ENCODE results near the gene FAM53A. TPM values are rescaled to one million over a fixed set of nuclear protein-coding genes. Genes with fewer than 3 reads are reported as not detected.

FAM53A gene
- total RNA-seq, 4 donors from 2014 or later = 6.1 to 33.7 (median 13.6) TPM

- Histone ChIP-seq H3K36me3 (peaks cover 0 to 38% (median 0%) of the 10 kb centered on the region in 3 donors), H3K4me3 (no peak overlapping the region), H3K9me3 (no peaks in the 10 kb centered on the region), H3K27ac (peak overlapping the region in 1 of 4 donors; percentile 19), H3K27me3 (no peaks in the 10 kb centered on the region), H3K4me1 (peaks cover 0 to 71% (median 37%) of the 10 kb centered on the region in 4 donors)
- 63 to 64% methylated on average over 15 of the region's 16 CpGs for WGBS, 2 donors
- no peak for DNase-seq (ENCODE audit: low spot score in 2 of 2)
- TF ChIP-seq EP300 (IDR thresholded peaks at IDR 0.05) (no peak), POLR2A (IDR thresholded peaks at IDR 0.05) (no peak)
- TF ChIP-seq, protein P1, sequence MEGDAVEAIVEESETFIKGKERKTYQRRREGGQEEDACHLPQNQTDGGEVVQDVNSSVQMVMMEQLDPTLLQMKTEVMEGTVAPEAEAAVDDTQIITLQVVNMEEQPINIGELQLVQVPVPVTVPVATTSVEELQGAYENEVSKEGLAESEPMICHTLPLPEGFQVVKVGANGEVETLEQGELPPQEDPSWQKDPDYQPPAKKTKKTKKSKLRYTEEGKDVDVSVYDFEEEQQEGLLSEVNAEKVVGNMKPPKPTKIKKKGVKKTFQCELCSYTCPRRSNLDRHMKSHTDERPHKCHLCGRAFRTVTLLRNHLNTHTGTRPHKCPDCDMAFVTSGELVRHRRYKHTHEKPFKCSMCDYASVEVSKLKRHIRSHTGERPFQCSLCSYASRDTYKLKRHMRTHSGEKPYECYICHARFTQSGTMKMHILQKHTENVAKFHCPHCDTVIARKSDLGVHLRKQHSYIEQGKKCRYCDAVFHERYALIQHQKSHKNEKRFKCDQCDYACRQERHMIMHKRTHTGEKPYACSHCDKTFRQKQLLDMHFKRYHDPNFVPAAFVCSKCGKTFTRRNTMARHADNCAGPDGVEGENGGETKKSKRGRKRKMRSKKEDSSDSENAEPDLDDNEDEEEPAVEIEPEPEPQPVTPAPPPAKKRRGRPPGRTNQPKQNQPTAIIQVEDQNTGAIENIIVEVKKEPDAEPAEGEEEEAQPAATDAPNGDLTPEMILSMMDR (IDR thresholded peaks at IDR 0.05) = no peak
These were observed 31.1 kb upstream of the FAM53A start for GRCh38 chr4:1715002-1715758.

DNA sequence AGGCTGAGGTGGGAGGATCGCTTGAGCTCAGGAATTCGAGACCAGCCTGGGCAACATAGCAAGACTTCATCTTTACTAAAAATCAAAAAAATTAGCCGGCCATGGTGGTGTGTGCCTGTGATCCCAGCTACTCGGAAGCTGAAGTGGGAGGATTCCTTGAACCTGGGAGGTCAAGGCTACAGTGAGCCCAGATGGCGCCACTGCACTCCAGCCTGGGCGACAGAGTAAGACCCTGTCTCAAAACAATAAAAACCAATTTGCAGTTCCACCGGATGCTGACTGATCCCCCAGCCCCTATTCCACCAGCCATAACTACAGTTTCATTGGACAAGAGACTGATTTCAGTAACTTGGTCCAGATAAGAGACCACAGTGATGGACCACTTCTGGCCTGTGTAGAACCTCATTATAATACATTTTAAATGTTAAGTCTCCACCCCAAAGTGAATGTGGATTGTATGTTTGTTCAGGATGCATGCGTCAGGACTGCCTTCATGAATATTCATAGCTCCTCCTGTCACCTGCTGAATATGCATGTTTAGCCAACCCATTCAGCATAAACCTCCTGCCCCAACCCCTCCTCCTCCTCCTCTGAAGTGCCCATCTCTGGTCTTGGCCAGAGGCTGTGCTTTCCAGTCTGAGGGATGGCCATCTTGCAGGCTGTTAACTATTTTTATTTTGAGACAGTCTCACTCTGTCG is 30.3 kb upstream of the FAM53A start:
- peaks cover 0 to 71% (median 32%) of the 10 kb centered on the region in 4 donors for H3K4me1 ChIP-seq
- 49 to 63% methylated on average over 9 of the region's 9 CpGs for WGBS, 2 donors
- no peaks in the 10 kb centered on the region for H3K27me3 ChIP-seq
- peaks cover 0 to 44% (median 0%) of the 10 kb centered on the region in 3 donors for H3K36me3 ChIP-seq
- no peak overlapping the region for H3K4me3 ChIP-seq
- peak overlapping the region in 1 of 4 donors; percentile 19 for H3K27ac ChIP-seq
- DNase-seq (ENCODE audit: low spot score in 2 of 2) = no peak
- TF ChIP-seq EP300 (IDR thresholded peaks at IDR 0.05) (no peak), POLR2A (IDR thresholded peaks at IDR 0.05) (no peak)
- TF ChIP-seq, protein P1 (IDR thresholded peaks at IDR 0.05) = no peak
- H3K9me3 ChIP-seq = no peaks in the 10 kb centered on the region

GRCh38 chr4:1713003-1713851 is 29.1 kb upstream of the FAM53A start:
- no peak for TF ChIP-seq EP300 (IDR thresholded peaks at IDR 0.05)
- TF ChIP-seq POLR2A (IDR thresholded peaks at IDR 0.05) = no peak
- TF ChIP-seq, protein P1 (IDR thresholded peaks at IDR 0.05) = no peak
- no peaks in the 10 kb centered on the region for H3K9me3 ChIP-seq
- H3K27me3 ChIP-seq = no peaks in the 10 kb centered on the region
- no peak for DNase-seq (ENCODE audit: low spot score in 2 of 2)
- H3K4me3 ChIP-seq = peak overlapping the region; percentile 58 to 91 (median 76)
- peak overlapping the region; percentile 97 to 100 (median 100) for H3K27ac ChIP-seq
- H3K4me1 ChIP-seq = peaks cover 0 to 70% (median 27%) of the 10 kb centered on the region in 4 donors
- WGBS, 2 donors = 28 to 34% methylated on average over 25 to 34 of the region's 35 CpGs
- H3K36me3 ChIP-seq = peaks cover 0 to 37% (median 0%) of the 10 kb centered on the region in 3 donors

GRCh38 chr4:1712216-1713002 is 28.3 kb upstream of the FAM53A start, which contains the start of gene SLBP:
Gene SLBP, minus strand, starts transcription at chr4:1712319. Its CDS starts 131 bp downstream, at chr4:1712188.
- no peaks in the 10 kb centered on the region for H3K27me3 ChIP-seq
- peak within 1 kb of the TSS; percentile 67 to 91 (median 79) for H3K4me3 ChIP-seq
- DNase-seq (ENCODE audit: low spot score in 2 of 2) = peak; percentile 90 to 91
- peaks cover 0 to 62% (median 27%) of the 10 kb centered on the region in 4 donors for H3K4me1 ChIP-seq
- H3K9me3 ChIP-seq = no peaks in the 10 kb centered on the region
- peak within 1 kb of the TSS; percentile 97 to 100 (median 100) for H3K27ac ChIP-seq
- H3K36me3 ChIP-seq = peaks cover 0 to 29% (median 0%) of the 10 kb centered on the region in 3 donors
- TF ChIP-seq, protein P1 (IDR thresholded peaks at IDR 0.05) = peak in 2 of 5 experiments; percentile 47
- peak; percentile 56 to 74 for TF ChIP-seq EP300 (IDR thresholded peaks at IDR 0.05)
- TF ChIP-seq POLR2A (IDR thresholded peaks at IDR 0.05) = peak; percentile 85 to 87
- WGBS, 2 donors = 0% methylated on average over 2 of the region's 98 CpGs
